Measurements from ENCODE around the gene GTF2F1.

GRCh38 chr19:6431891-6432290 lies 38.9 kb upstream of the GTF2F1 start:
- TF ChIP-seq CTCF (IDR thresholded peaks at IDR 0.05) (no peak), POLR2A (IDR thresholded peaks at IDR 0.05) (no peak), POLR2AphosphoS5 (IDR thresholded peaks at IDR 0.05) (no peak)

Data from suprapubic skin (tissue), 4 donors.